RWPE1 (cell line): Measurements from ENCODE around the gene YWHAH.

Experiments used
- CTCF ChIA-PET: fragments of 350-600 bp; sonication (Branson Sonifier 250); formaldehyde crosslinking; extraction: SDS; loops from one replicate; lab custom pipeline; 2021; lab: Yijun Ruan, JAX
- POLR2A ChIA-PET: fragments of 400-600 bp; formaldehyde crosslinking; extraction: SDS; loops from one replicate; lab custom pipeline; 2020; ENCODE audit warnings: antibody characterized with exemption; ENCODE audit not compliant: low non-redundant PET; lab: Yijun Ruan, JAX
- DNase-seq: peaks from one replicate; pipeline ENCODE4 v3.0.0; 2012; ENCODE audit warnings: low spot score
- H3K27ac ChIP-seq: fragments of 450-650 bp; 2 replicates; pipeline ENCODE4 v1.5.1; 2017
- TF ChIP-seq, protein P1 (sequence below): fragments of 450-650 bp; conservative IDR thresholded peaks from 2 replicates; pipeline ENCODE4 v1.5.1; 2017; ENCODE audit warnings: low read depth, mild to moderate bottlenecking

YWHAH gene

DNA sequence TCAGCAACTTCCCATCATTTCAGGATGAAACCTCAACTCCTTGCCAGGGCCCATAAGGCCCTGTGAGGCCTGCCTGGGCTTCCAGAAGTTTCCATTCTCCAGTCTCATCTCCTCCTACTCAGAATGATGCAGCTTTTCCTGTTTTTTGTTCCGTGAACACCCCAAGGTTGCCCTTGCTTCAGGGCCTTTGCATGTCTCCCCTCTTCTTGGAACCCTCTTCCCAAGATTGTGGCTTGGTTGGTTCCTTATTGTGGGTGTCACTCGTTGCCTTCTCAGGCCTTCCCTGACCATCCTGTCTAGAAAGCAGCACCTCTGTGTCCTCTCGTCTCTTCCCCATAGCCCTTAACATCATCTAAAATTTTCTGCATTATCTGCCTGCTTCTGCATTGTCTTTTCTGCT is 23.2 kb upstream of the YWHAH start:
- no peak for DNase-seq
- H3K27ac ChIP-seq = no peak overlapping the region
- POLR2A ChIA-PET = no interaction called here
- CTCF ChIA-PET = no interaction called here
- TF ChIP-seq, protein P1, sequence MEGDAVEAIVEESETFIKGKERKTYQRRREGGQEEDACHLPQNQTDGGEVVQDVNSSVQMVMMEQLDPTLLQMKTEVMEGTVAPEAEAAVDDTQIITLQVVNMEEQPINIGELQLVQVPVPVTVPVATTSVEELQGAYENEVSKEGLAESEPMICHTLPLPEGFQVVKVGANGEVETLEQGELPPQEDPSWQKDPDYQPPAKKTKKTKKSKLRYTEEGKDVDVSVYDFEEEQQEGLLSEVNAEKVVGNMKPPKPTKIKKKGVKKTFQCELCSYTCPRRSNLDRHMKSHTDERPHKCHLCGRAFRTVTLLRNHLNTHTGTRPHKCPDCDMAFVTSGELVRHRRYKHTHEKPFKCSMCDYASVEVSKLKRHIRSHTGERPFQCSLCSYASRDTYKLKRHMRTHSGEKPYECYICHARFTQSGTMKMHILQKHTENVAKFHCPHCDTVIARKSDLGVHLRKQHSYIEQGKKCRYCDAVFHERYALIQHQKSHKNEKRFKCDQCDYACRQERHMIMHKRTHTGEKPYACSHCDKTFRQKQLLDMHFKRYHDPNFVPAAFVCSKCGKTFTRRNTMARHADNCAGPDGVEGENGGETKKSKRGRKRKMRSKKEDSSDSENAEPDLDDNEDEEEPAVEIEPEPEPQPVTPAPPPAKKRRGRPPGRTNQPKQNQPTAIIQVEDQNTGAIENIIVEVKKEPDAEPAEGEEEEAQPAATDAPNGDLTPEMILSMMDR = no peak

DNA sequence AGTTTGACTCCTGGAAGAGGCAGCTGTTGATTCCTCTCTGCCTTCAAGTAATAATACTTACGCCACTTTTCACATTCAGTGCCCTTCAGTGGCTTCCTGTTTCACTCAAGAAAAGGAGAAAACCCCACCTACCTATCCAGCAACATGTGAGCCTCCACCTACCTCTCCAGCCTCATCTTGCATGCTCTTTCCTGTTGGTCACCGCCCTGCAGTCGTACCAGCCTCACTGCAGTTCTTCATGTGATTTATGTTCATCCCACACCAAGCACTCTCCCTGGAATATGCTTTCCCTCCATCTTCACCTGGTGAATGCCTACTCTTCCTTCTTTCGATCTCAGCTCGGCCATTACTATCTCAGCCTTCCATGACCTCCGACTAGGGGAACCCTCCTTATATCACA is 21.8 kb upstream of the YWHAH start:
- ChIA-PET CTCF (no interaction called here), POLR2A (no interaction called here)
- TF ChIP-seq, protein P1 = no peak
- no peak overlapping the region for H3K27ac ChIP-seq
- no peak for DNase-seq

DNA sequence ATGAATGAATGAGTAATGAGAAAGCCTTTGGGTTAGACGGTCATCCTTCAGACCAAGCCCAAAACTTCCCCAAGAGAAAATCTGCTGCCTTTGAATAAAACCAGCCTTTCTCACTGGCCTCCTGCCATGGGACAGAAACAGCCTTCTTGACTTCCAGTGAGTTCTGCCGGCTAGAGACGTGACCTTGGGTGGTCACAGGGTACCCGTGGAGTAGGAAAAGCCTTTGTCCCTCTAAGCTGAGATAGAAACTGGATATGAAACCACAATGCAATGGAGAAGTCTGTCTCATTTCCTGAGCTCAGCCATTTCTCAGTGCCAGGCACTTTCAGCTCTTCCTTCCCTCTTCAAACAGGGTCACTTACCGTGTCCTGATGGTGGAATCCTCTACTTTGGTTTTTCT is 21.2 kb upstream of the YWHAH start:
- ChIA-PET POLR2A (no interaction called here), CTCF (no interaction called here)
- H3K27ac ChIP-seq = no peak overlapping the region
- DNase-seq = no peak
- TF ChIP-seq, protein P1 = no peak

DNA sequence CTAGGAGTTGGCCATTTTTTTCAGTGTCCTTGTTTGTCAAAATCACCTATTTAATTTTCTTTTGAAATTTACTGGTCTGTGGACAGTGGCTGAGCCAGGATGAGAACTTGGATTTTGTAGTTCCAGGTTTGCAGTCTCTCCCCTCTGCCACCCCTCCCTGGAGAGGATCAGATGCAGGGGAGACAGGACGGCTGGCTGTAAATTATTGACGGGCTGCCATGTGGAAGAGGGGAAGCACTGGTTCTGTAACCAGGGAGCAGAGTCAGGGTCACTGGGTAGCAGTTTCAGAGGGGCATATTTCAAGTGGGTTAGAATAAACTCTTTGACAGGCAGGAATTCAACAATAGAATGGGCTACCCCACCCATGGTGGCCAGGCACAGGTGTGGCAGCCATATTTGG is 20.6 kb upstream of the YWHAH start:
- CTCF ChIA-PET = interaction anchor here (0.6 kb wide), 1 partner anchor 65 kb away, joined by 3 read pairs; no protein-coding TSS in a partner anchor
- TF ChIP-seq, protein P1 = no peak

DNA sequence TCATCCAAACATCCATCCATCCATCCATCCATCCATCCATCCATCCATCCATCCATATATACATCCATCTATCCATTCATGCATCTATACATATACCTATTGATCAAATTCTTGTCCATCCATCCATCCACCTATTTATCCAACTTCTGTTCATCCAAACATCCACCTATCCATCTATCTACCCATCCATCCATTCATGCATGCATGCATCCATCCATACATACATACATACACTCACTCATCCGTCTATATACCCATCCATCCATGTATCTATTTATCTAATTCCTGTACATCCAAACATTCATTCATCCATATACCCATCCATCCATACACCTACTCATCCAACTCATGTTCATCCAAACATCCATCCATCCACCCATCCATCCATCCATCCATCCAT is 19.3 kb upstream of the YWHAH start:
- TF ChIP-seq, protein P1 = no peak
- ChIA-PET CTCF (no interaction called here), POLR2A (no interaction called here)
- no peak overlapping the region for H3K27ac ChIP-seq
- no peak for DNase-seq

More for the DNA sequence above, 20.6 kb upstream of the YWHAH start:
- POLR2A ChIA-PET = no interaction called here
- DNase-seq = no peak
- no peak overlapping the region for H3K27ac ChIP-seq

DNA sequence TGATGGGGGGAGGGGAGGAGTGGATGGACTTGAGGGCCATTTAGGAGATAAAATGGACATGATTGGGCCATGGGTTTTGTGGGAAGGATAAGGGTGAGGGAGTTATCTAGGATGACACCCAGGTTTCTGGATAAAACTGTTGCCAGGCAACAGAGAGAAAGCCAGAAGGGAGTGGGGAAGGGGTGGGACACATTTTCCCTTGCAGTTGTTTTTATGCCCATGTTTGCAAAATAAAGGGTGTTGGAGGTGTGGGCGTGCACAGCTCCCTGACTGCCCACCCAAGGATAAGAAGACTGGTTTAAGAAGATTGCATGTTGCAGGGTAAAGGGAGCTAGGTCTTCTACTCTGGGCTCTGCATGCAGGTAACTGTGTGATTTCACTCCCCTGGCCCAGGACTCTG is 18.3 kb upstream of the YWHAH start:
- no peak overlapping the region for H3K27ac ChIP-seq
- DNase-seq = no peak
- ChIA-PET POLR2A (no interaction called here), CTCF (no interaction called here)
- TF ChIP-seq, protein P1 = no peak

DNA sequence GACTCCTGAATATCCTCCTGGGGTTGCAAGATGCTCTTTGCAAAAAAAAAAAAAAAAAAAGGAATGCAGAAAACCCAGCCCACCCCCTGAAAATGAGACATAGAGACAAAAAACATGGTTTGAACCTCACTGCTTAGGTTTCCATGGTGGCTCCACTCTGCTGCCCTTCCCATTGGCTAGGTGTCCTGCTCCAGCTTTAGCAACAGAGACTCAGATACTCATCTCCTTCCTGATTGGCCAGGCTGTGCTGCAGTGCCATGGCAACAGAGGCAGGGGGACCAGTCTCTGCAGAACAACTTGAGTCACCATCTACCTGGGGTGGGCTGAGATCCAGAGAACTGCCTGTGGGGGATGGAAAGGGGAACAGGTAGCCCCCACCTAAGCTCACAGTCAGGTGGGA is 17.4 kb upstream of the YWHAH start:
- ChIA-PET CTCF (no interaction called here), POLR2A (no interaction called here)

More for the DNA sequence above, 17.4 kb upstream of the YWHAH start:
- TF ChIP-seq, protein P1 = no peak
- DNase-seq = peak; percentile 51
- no peak overlapping the region for H3K27ac ChIP-seq
